ENCODE data around the gene LGI2. TPM values are rescaled to one million over a fixed set of nuclear protein-coding genes. Genes with fewer than 3 reads are reported as not detected.

Gene LGI2
- total RNA-seq, 2 experiments from 2014 or later, result not detected

GRCh38 chr4:24989327-24989726 is 41.4 kb downstream of the LGI2 start:
- Mint-ChIP-seq H3K36me3 (ENCODE audit: low read depth) (no peaks in the 10 kb centered on the region), H3K4me3 (no peak overlapping the region), H3K27me3 (no peaks in the 10 kb centered on the region), H3K27ac (no peak overlapping the region), H3K4me1 (ENCODE audit: low read depth) (no peaks in the 10 kb centered on the region), H3K9me3 (peaks cover 2% of the 10 kb centered on the region)
- POLR2A ChIA-PET, result interaction anchor here (0.8 kb wide), 1 partner anchor 35 kb away, joined by 3 read pairs; no protein-coding TSS in a partner anchor
- intact Hi-C loops (cut with micrococcal nuclease), result loop anchor here (10.0 kb wide), 1 partner anchor 385 kb away; the partner anchor contains the start of gene ANAPC4
- CTCF ChIA-PET, result interaction anchor here (1.1 kb wide), 1 partner anchor 9 kb away, joined by 3 read pairs; no protein-coding TSS in a partner anchor
- DNase-seq (no peak), ATAC-seq (no peak)
- no peak for TF ChIP-seq CTCF (IDR thresholded peaks at IDR 0.05)

GRCh38 chr4:24988776-24989175 is 42.0 kb downstream of the LGI2 start:
- ChIA-PET CTCF (no interaction called here), POLR2A (no interaction called here)
- peaks cover 2% of the 10 kb centered on the region for H3K9me3 Mint-ChIP-seq
- no peaks in the 10 kb centered on the region for H3K27me3 Mint-ChIP-seq
- no peak for DNase-seq
- no peak for ATAC-seq
- H3K4me3 Mint-ChIP-seq, result no peak overlapping the region
- H3K36me3 Mint-ChIP-seq (ENCODE audit: low read depth), result no peaks in the 10 kb centered on the region
- no peaks in the 10 kb centered on the region for H3K4me1 Mint-ChIP-seq (ENCODE audit: low read depth)
- intact Hi-C loops (cut with micrococcal nuclease), result loop anchor here (10.0 kb wide), 1 partner anchor 386 kb away; the partner anchor contains the start of gene ANAPC4
- H3K27ac Mint-ChIP-seq, result no peak overlapping the region
- TF ChIP-seq CTCF (IDR thresholded peaks at IDR 0.05), result no peak

- ATAC-seq, result no peak
- CTCF ChIA-PET, result no interaction called here
- Mint-ChIP-seq H3K36me3 (ENCODE audit: low read depth) (no peaks in the 10 kb centered on the region), H3K9me3 (no peaks in the 10 kb centered on the region), H3K4me3 (no peak overlapping the region), H3K27me3 (peaks cover 9% of the 10 kb centered on the region), H3K4me1 (ENCODE audit: low read depth) (peaks cover 3% of the 10 kb centered on the region), H3K27ac (no peak overlapping the region)
- POLR2A ChIA-PET, result interaction anchor here (0.5 kb wide), 1 partner anchor 620 kb away, joined by 4 read pairs; no protein-coding TSS in a partner anchor
- intact Hi-C loops (cut with micrococcal nuclease), result loop anchor here (10.0 kb wide), 1 partner anchor 390 kb away; the partner anchor contains the start of gene ANAPC4
- TF ChIP-seq CTCF (IDR thresholded peaks at IDR 0.05), result no peak
- DNase-seq, result no peak
These were observed 45.9 kb downstream of the LGI2 start for GRCh38 chr4:24984602-24985532.

DNA sequence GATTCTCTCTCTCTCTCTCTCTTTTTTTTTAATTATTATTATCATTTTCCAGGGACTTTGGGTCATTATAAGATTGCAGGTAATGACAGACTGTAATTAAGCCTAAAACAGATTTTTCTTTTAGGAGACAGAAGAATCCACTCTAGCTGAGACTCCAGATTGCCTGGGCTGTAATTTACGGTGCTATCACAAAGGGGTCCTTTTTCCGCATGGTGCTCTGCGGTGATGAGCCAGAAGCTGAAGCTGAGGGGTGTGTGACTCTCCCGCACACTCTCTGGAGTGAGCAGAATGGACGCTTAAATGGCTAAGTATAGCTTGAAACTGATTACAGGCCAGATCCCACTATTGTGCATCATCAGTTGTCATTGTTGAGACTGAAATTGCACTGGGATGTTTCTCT is 50.0 kb downstream of the LGI2 start:
- ATAC-seq (no peak), DNase-seq (no peak)
- H3K9me3 Mint-ChIP-seq, result no peaks in the 10 kb centered on the region
- no peak overlapping the region for H3K27ac Mint-ChIP-seq
- TF ChIP-seq CTCF (IDR thresholded peaks at IDR 0.05), result no peak
- H3K4me3 Mint-ChIP-seq, result no peak overlapping the region
- H3K4me1 Mint-ChIP-seq (ENCODE audit: low read depth), result peaks cover 9% of the 10 kb centered on the region
- ChIA-PET POLR2A (interaction anchor here (1.0 kb wide), 1 partner anchor 387 kb away, joined by 4 read pairs; no protein-coding TSS in a partner anchor), CTCF (interaction anchor here (0.6 to 2.6 kb wide), 33 partner anchors 10 to 491 kb away, joined by 3 to 30 read pairs (median 5); partner anchors contain the start of genes PI4K2B and SEPSECS)
- H3K27me3 Mint-ChIP-seq, result peaks cover 23% of the 10 kb centered on the region
- intact Hi-C loops (cut with micrococcal nuclease), result loop anchor here (10.0 kb wide), 1 partner anchor 394 kb away; the partner anchor contains the start of gene ANAPC4
- no peaks in the 10 kb centered on the region for H3K36me3 Mint-ChIP-seq (ENCODE audit: low read depth)
